Gastrocnemius medialis (tissue), 4 donors: ENCODE measurements around the gene HS2ST1.

Experiments
- POLR2A ChIP-seq, 2 donors: fragments of 450-650 bp; IDR thresholded peaks; one replicate each; pipeline ENCODE4 v1.6.1; 2017; ENCODE audit warnings: antibody characterized with exemption in 2 of 2, mild to moderate bottlenecking in 2 of 2, moderate library complexity in 2 of 2
- TF ChIP-seq, protein P1 (sequence below), 5 experiments: fragments of 450-650 bp in 3 of 5; fragments of 200-600 bp in 2 of 5; sonication (generic) in 2 of 5; IDR thresholded peaks in 4 of 5; conservative IDR thresholded peaks in 1 of 5; 1 replicate in 4 of 5; 2 replicates in 1 of 5; pipeline ENCODE4 v1.5.1; 2016 to 2019; ENCODE audit warnings: antibody characterized with exemption in 5 of 5, mild to moderate bottlenecking in 3 of 5, moderate library complexity in 3 of 5

DNA sequence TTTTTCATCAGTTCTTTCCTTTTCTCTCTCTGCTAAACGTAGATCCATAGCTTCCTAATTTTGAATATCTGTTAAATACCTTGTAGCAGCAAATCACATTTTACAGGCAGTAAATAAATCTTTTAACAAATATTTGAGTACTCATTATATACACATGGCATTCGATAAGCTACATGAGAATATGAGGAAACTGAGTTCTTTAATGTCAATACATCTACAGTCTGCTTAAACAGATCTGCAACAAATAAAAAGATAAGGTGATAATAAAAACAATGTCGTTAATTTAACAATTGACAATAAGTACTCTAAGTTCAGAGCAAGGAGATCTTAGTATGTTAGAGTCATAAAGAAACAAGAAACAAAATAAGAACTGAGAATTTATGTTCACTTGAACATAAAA, 43.4 kb upstream of the HS2ST1 start:
- TF ChIP-seq, protein P1, sequence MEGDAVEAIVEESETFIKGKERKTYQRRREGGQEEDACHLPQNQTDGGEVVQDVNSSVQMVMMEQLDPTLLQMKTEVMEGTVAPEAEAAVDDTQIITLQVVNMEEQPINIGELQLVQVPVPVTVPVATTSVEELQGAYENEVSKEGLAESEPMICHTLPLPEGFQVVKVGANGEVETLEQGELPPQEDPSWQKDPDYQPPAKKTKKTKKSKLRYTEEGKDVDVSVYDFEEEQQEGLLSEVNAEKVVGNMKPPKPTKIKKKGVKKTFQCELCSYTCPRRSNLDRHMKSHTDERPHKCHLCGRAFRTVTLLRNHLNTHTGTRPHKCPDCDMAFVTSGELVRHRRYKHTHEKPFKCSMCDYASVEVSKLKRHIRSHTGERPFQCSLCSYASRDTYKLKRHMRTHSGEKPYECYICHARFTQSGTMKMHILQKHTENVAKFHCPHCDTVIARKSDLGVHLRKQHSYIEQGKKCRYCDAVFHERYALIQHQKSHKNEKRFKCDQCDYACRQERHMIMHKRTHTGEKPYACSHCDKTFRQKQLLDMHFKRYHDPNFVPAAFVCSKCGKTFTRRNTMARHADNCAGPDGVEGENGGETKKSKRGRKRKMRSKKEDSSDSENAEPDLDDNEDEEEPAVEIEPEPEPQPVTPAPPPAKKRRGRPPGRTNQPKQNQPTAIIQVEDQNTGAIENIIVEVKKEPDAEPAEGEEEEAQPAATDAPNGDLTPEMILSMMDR (IDR thresholded peaks at IDR 0.05 in 4 of 5, conservative IDR thresholded peaks at IDR 0.05 in 1 of 5) = no peak
- no peak for TF ChIP-seq POLR2A (IDR thresholded peaks at IDR 0.05)
